Measurements from ENCODE around the gene POGLUT3. TPM values are rescaled to one million over a fixed set of nuclear protein-coding genes. Genes with fewer than 3 reads are reported as not detected.

Gene POGLUT3
- total RNA-seq, 1 donor from 2014 or later = 8.6 TPM

DNA sequence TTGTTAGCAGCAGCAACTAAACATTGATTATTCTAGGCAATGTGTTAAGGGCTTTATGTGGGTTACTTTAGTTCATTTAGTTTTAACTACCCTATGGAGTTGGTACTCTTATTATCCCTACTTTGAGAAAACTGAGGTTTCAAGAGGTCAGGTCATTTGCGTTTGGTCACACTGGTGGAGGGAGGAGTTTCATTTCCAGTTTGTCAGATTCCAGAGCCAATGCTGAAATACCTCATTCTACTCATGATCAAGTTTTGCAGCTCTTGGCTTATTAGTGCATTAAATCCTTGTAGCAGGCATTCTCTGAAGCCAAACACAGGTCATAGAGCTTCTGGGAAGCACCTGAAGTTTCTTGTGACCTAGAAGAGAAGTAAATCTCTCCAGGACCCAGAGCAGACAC is 24.1 kb upstream of the POGLUT3 start:
- Mint-ChIP-seq H3K36me3 (ENCODE audit: low read depth) (no peaks in the 10 kb centered on the region), H3K27me3 (no peaks in the 10 kb centered on the region), H3K4me3 (no peak overlapping the region), H3K27ac (no peak overlapping the region), H3K9me3 (no peaks in the 10 kb centered on the region), H3K4me1 (peaks cover 2% of the 10 kb centered on the region)
- intact Hi-C loops (cut with micrococcal nuclease) = no loop called here
- no peak for DNase-seq

GRCh38 chr11:108518581-108518980 is 20.4 kb upstream of the POGLUT3 start:
- Mint-ChIP-seq H3K27ac (no peak overlapping the region), H3K4me3 (no peak overlapping the region), H3K4me1 (no peaks in the 10 kb centered on the region), H3K9me3 (no peaks in the 10 kb centered on the region), H3K36me3 (ENCODE audit: low read depth) (peaks cover 1% of the 10 kb centered on the region), H3K27me3 (no peaks in the 10 kb centered on the region)
- no peak for DNase-seq
- intact Hi-C loops (cut with micrococcal nuclease) = no loop called here

- peaks cover 1% of the 10 kb centered on the region for H3K36me3 Mint-ChIP-seq (ENCODE audit: low read depth)
- intact Hi-C loops (cut with micrococcal nuclease) = no loop called here
These were observed 17.9 kb upstream of the POGLUT3 start for GRCh38 chr11:108516125-108516524.

DNA sequence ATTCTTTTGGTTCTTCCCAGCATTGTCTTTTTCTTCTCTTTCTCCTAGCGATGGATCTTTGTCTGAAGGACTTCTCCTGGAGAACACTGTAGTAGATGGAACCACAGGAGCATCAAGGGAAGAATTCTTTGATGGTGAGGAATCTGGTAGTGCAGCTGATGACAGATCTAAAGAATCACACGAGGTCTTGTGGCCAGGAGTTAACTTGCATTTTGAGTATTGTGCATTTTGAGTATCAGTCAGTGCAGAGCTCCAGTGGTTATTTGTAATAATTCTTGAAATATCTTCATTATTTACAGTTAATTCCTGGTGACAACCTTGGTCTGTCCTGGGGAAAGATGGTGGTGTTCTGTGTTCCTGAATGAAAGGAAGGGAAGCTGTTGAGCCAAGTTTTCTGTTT is 14.5 kb upstream of the POGLUT3 start:
- Mint-ChIP-seq H3K4me3 (no peak overlapping the region), H3K27me3 (no peaks in the 10 kb centered on the region), H3K27ac (no peak overlapping the region), H3K9me3 (no peaks in the 10 kb centered on the region), H3K36me3 (ENCODE audit: low read depth) (peaks cover 1% of the 10 kb centered on the region), H3K4me1 (no peaks in the 10 kb centered on the region)
- DNase-seq = no peak
- intact Hi-C loops (cut with micrococcal nuclease) = no loop called here

More at GRCh38 chr11:108516125-108516524, 17.9 kb upstream of the POGLUT3 start:
- Mint-ChIP-seq H3K9me3 (no peaks in the 10 kb centered on the region), H3K27ac (no peak overlapping the region), H3K4me3 (no peak overlapping the region), H3K27me3 (no peaks in the 10 kb centered on the region), H3K4me1 (no peaks in the 10 kb centered on the region)
- no peak for DNase-seq

- no peaks in the 10 kb centered on the region for H3K27me3 Mint-ChIP-seq
- H3K27ac Mint-ChIP-seq = no peak overlapping the region
- intact Hi-C loops (cut with micrococcal nuclease) = no loop called here
These were observed 13.8 kb upstream of the POGLUT3 start for GRCh38 chr11:108511851-108512474.

DNA sequence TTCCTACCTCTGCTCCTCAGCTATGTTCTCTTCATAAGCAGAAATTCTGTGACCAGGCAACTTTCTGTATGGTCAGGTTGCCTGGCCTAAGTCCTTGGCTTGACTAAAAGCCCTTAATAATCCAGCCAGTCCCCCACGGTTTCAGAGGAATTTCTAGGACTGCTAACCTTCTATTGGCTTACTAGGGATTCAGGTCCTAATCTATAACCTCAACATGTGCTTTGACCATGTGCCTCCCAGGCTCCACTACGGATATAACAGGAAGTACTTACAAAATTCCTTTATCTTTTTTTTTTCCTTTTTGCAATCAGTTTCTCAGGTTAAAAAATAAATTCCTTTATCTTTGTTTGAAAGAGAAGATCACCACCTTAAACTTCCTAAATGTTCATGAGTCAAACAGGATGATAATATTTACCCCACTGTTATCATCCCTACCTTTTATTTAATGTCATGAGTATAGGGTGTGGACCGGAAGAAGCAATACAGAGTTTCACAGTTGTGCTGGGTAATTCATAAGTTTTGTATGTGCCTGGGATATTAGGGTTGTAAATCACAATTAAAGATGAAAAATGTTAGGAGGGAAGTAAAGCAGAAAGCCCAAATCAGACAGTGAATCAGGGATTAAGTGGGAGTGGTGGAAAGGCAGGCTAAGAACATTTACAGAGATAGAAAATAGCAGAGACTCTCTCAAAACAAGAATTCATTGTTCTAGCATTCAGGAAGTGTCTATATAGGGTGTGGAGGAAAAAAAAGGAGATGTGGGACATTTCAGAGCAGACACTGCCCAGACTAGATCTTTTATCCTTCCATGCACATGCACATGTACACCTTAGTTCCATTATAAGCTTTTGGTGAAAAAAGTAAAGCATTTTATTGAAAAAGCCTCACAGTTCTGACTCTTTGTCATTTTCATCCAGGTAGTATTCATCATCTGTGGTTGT is 10.7 kb upstream of the POGLUT3 start:
- no peaks in the 10 kb centered on the region for H3K27me3 Mint-ChIP-seq
- no peak for DNase-seq
- H3K4me1 Mint-ChIP-seq = no peaks in the 10 kb centered on the region
- H3K36me3 Mint-ChIP-seq (ENCODE audit: low read depth) = no peaks in the 10 kb centered on the region
- H3K9me3 Mint-ChIP-seq = no peaks in the 10 kb centered on the region
- no peak overlapping the region for H3K4me3 Mint-ChIP-seq
- no peak overlapping the region for H3K27ac Mint-ChIP-seq
- intact Hi-C loops (cut with micrococcal nuclease) = no loop called here

More at GRCh38 chr11:108511851-108512474, 13.8 kb upstream of the POGLUT3 start:
- Mint-ChIP-seq H3K9me3 (no peaks in the 10 kb centered on the region), H3K4me1 (no peaks in the 10 kb centered on the region), H3K4me3 (no peak overlapping the region), H3K36me3 (ENCODE audit: low read depth) (peaks cover 1% of the 10 kb centered on the region)
- DNase-seq = no peak

DNA sequence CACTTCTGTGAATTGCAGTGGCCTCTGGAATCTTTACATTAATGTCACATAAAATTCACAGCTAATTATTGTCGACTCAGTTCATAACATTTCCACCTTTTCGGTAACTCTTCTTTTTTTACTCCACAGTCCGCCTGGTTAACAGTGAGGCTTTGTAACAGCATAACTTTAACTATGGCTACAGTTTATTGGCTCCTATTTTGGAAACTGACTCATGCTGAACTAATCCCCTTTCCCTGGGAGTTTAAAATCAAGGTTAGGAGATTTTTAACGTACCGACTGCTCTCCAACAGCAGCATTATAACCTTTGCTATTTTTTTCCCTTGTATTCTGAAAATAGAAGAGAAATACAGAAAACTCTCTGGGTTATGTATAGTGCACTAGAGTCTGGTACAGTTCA is 3.2 kb upstream of the POGLUT3 start:
- H3K4me1 Mint-ChIP-seq = peaks cover 16% of the 10 kb centered on the region
- H3K27ac Mint-ChIP-seq = no peak overlapping the region
- H3K4me3 Mint-ChIP-seq = no peak overlapping the region
- H3K36me3 Mint-ChIP-seq (ENCODE audit: low read depth) = peaks cover 1% of the 10 kb centered on the region
- DNase-seq = no peak
- no peaks in the 10 kb centered on the region for H3K27me3 Mint-ChIP-seq
- intact Hi-C loops (cut with micrococcal nuclease) = no loop called here
- no peaks in the 10 kb centered on the region for H3K9me3 Mint-ChIP-seq

- Mint-ChIP-seq H3K4me1 (peaks cover 20% of the 10 kb centered on the region), H3K9me3 (no peaks in the 10 kb centered on the region), H3K4me3 (no peak overlapping the region), H3K36me3 (ENCODE audit: low read depth) (peaks cover 3% of the 10 kb centered on the region), H3K27ac (no peak overlapping the region), H3K27me3 (no peaks in the 10 kb centered on the region)
- DNase-seq = no peak
- intact Hi-C loops (cut with micrococcal nuclease) = no loop called here
These were observed 2.5 kb upstream of the POGLUT3 start for GRCh38 chr11:108500721-108501120.

- H3K4me1 Mint-ChIP-seq = peaks cover 22% of the 10 kb centered on the region
- no peak for DNase-seq
- no peak overlapping the region for H3K27ac Mint-ChIP-seq
- intact Hi-C loops (cut with micrococcal nuclease) = no loop called here
- no peaks in the 10 kb centered on the region for H3K27me3 Mint-ChIP-seq
- H3K36me3 Mint-ChIP-seq (ENCODE audit: low read depth) = peaks cover 5% of the 10 kb centered on the region
- no peaks in the 10 kb centered on the region for H3K9me3 Mint-ChIP-seq
- no peak overlapping the region for H3K4me3 Mint-ChIP-seq
These were observed 2.0 kb upstream of the POGLUT3 start for GRCh38 chr11:108500169-108500568.

- Mint-ChIP-seq H3K4me3 (peak overlapping the region; percentile 80), H3K27me3 (no peaks in the 10 kb centered on the region), H3K27ac (peak overlapping the region; percentile 93), H3K36me3 (ENCODE audit: low read depth) (peaks cover 6% of the 10 kb centered on the region), H3K4me1 (peaks cover 22% of the 10 kb centered on the region), H3K9me3 (no peaks in the 10 kb centered on the region)
- DNase-seq = no peak
- intact Hi-C loops (cut with micrococcal nuclease) = loop anchor here (5.0 kb wide), 1 partner anchor 262 kb away; no protein-coding TSS in a partner anchor
These were observed 728 bp upstream of the POGLUT3 start for GRCh38 chr11:108498816-108499408.

- Mint-ChIP-seq H3K4me1 (peaks cover 22% of the 10 kb centered on the region), H3K4me3 (peak overlapping the region; percentile 89), H3K9me3 (no peaks in the 10 kb centered on the region), H3K27ac (peak overlapping the region; percentile 97), H3K36me3 (ENCODE audit: low read depth) (peaks cover 6% of the 10 kb centered on the region), H3K27me3 (no peaks in the 10 kb centered on the region)
- peak; percentile 91 for DNase-seq
- intact Hi-C loops (cut with micrococcal nuclease) = loop anchor here (1.0 to 5.0 kb wide), 6 partner anchors 30 to 376 kb away; partner anchors contain the start of genes ACAT1, ATM, C11orf65 and DDX10
These were observed 703 bp downstream of the POGLUT3 start for GRCh38 chr11:108497317-108498045.

GRCh38 chr11:108496643-108497256 is 1.4 kb downstream of the POGLUT3 start:
- Mint-ChIP-seq H3K27me3 (no peaks in the 10 kb centered on the region), H3K36me3 (ENCODE audit: low read depth) (peaks cover 6% of the 10 kb centered on the region), H3K4me3 (peak overlapping the region; percentile 89), H3K4me1 (peaks cover 23% of the 10 kb centered on the region), H3K27ac (peak overlapping the region; percentile 97), H3K9me3 (no peaks in the 10 kb centered on the region)
- intact Hi-C loops (cut with micrococcal nuclease) = loop anchor here (1.0 to 5.0 kb wide), 6 partner anchors 29 to 375 kb away; partner anchors contain the start of genes ACAT1, ATM, C11orf65 and DDX10
- DNase-seq = no peak

GRCh38 chr11:108495326-108495725 is 2.9 kb downstream of the POGLUT3 start:
- H3K27me3 Mint-ChIP-seq = no peaks in the 10 kb centered on the region

More at GRCh38 chr11:108495326-108495725, 2.9 kb downstream of the POGLUT3 start:
- Mint-ChIP-seq H3K4me3 (no peak overlapping the region), H3K9me3 (no peaks in the 10 kb centered on the region), H3K27ac (no peak overlapping the region), H3K36me3 (ENCODE audit: low read depth) (peaks cover 7% of the 10 kb centered on the region), H3K4me1 (peaks cover 24% of the 10 kb centered on the region)
- DNase-seq = no peak
- intact Hi-C loops (cut with micrococcal nuclease) = loop anchor here (5.0 kb wide), 1 partner anchor 258 kb away; no protein-coding TSS in a partner anchor

Measured in activated CD4-positive, alpha-beta T cell treated with anti-CD3 and anti-CD28 coated beads, Interleukin-2, amount 10 ng/mL, durations not matched to agents 24 days and 14 days (primary cell).